Activated T-cell treated with anti-CD3 and anti-CD28 coated beads, Interleukin-2, amount 50 U/mL, for 4 hours (primary cell): ENCODE data around the gene LINC01488. TPM values are rescaled to one million over a fixed set of nuclear protein-coding genes. Genes with fewer than 3 reads are reported as not detected.

Experiments used
- ATAC-seq, 2 donors: fragments of 200-7000 bp; cut with Tn5 transposase; one replicate each; pipeline ENCODE4 v1.10.0; 2021
- DNase-seq: peaks from one replicate; pipeline ENCODE4 v3.0.0-alpha.2; 2020
- H3K27me3 Mint-ChIP-seq: one replicate; pipeline ENCODE4 v1.8.0; 2021; ENCODE audit warnings: low read depth, mixed read lengths
- H3K36me3 Mint-ChIP-seq: one replicate; pipeline ENCODE4 v1.8.0; 2022; ENCODE audit warnings: mixed read lengths; ENCODE audit not compliant: insufficient read depth
- H3K4me1 Mint-ChIP-seq: one replicate; pipeline ENCODE4 v1.8.0; 2021; ENCODE audit warnings: low read depth, mixed read lengths
- H3K4me3 Mint-ChIP-seq: one replicate; pipeline ENCODE4 v1.8.0; 2021; ENCODE audit warnings: mild to moderate bottlenecking, moderate library complexity, mixed read lengths
- H3K9me3 Mint-ChIP-seq: one replicate; pipeline ENCODE4 v1.8.0; 2021; ENCODE audit warnings: mixed read lengths
- total RNA-seq, 3 donors: library from RNA; stranded (reverse); gene quantifications; one replicate each; pipeline ENCODE4 v1.2.1, GENCODE V29; 2021

LINC01488 gene
- total RNA-seq, 3 donors from 2014 or later = not detected

- Mint-ChIP-seq H3K36me3 (no peaks in the 10 kb centered on the region), H3K27me3 (peaks cover 12% of the 10 kb centered on the region), H3K4me1 (peaks cover 4% of the 10 kb centered on the region), H3K9me3 (no peaks in the 10 kb centered on the region), H3K4me3 (no peak overlapping the region)
- ATAC-seq = no peak
- no peak for DNase-seq
Observed at GRCh38 chr11:69536406-69536805, 54.9 kb downstream of the LINC01488 start.

- Mint-ChIP-seq H3K9me3 (no peaks in the 10 kb centered on the region), H3K27me3 (peaks cover 12% of the 10 kb centered on the region)
- DNase-seq = no peak
Observed at GRCh38 chr11:69537126-69537525, 55.7 kb downstream of the LINC01488 start.

DNA sequence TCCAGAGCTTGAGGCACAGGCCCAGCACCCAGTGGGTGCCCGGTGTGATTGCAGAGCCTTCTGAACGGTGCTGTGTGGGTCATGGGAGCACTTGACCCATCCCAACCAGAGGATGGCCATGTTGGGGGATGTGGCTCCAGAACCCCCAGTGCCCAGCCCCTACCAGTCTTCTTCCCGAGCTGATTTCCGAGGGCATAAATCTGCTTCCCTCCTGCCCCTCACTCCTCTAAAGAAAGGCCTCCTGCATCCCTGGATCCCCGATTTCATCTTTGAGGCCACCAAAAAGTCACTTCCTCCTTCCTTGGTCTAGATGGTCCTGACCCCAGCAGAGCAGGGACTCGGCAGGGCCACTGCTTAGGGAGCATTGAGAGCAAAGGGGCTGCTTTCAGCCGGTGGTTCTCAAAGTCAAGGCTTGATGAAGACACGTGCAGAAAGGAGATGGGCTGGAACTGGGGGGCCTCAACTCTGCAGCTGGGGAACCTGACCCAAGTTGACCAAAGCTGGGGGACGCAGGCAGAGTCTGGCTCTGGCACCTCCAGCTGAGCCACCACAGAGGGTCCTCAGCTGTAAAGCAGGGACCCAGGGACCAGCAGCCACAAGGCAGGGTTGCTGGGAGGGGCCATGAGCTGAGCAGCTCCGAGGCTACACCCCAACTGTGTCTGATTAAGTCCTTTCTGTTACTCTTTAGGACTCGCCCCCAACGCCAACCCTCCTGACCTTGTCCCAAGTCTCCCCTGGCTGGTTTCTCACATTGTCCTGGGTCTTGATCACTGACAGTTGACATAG is 56.6 kb downstream of the LINC01488 start:
- no peak for ATAC-seq
- H3K36me3 Mint-ChIP-seq = no peaks in the 10 kb centered on the region
- no peak for DNase-seq
- no peaks in the 10 kb centered on the region for H3K9me3 Mint-ChIP-seq
- H3K4me1 Mint-ChIP-seq = peaks cover 4% of the 10 kb centered on the region
- no peak overlapping the region for H3K4me3 Mint-ChIP-seq
- H3K27me3 Mint-ChIP-seq = peaks cover 18% of the 10 kb centered on the region

More at GRCh38 chr11:69537126-69537525, 55.7 kb downstream of the LINC01488 start:
- peaks cover 4% of the 10 kb centered on the region for H3K4me1 Mint-ChIP-seq
- H3K36me3 Mint-ChIP-seq = no peaks in the 10 kb centered on the region
- no peak overlapping the region for H3K4me3 Mint-ChIP-seq
- ATAC-seq = no peak

GRCh38 chr11:69538854-69539253 is 57.4 kb downstream of the LINC01488 start:
- ATAC-seq (no peak), DNase-seq (no peak)
- peaks cover 21% of the 10 kb centered on the region for H3K27me3 Mint-ChIP-seq
- H3K4me1 Mint-ChIP-seq = peaks cover 4% of the 10 kb centered on the region
- no peak overlapping the region for H3K4me3 Mint-ChIP-seq
- no peaks in the 10 kb centered on the region for H3K9me3 Mint-ChIP-seq
- no peaks in the 10 kb centered on the region for H3K36me3 Mint-ChIP-seq

GRCh38 chr11:69539416-69540117 is 58.1 kb downstream of the LINC01488 start:
- peaks cover 7% of the 10 kb centered on the region for H3K4me1 Mint-ChIP-seq
- peaks cover 28% of the 10 kb centered on the region for H3K27me3 Mint-ChIP-seq
- no peak overlapping the region for H3K4me3 Mint-ChIP-seq

DNA sequence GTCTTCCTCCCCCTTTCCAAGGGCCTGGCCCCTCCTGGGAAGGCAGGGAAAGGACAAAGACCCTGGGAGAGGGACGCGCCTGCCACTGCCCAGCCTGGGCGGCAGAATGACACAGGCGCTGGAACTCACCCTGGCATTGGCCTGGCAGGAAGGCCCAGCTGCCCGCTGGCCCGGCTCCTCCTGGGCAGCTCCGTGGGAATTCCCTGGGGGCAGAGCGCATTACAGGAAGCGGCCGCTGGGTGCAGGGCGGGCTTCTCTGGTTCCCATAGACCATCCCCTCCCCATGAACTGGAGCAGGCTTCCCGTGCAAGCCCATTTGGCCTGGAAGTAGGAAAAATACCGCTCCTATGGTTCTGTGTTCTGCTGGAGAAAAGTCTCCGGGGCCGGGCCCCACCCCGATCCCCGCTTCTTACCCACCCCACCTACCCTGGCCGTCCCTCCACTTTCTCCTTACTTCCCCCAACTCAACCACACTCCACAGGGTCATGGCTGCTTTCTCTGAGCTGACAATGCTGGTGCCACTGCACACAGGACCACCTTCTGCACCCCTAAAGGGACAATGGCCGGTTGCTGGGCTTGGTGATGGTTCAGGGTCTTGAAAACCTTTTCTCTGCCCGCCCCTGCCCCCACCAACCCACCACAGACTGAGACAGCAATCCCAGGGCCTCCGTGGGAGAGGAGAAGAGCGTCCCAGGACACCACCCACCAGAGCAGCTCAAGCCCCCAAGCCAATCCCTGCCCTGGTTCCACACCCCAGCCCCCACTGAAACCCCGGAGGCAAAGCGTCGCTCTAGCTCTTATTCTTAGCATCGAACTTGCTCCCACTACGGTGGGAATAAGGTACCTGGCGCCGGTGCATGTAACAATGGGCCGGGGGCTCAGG is 58.9 kb downstream of the LINC01488 start:
- H3K9me3 Mint-ChIP-seq = no peaks in the 10 kb centered on the region
- H3K4me1 Mint-ChIP-seq = peaks cover 7% of the 10 kb centered on the region
- ATAC-seq = no peak
- no peak for DNase-seq
- H3K36me3 Mint-ChIP-seq = no peaks in the 10 kb centered on the region
- no peak overlapping the region for H3K4me3 Mint-ChIP-seq
- H3K27me3 Mint-ChIP-seq = peaks cover 31% of the 10 kb centered on the region

More at GRCh38 chr11:69539416-69540117, 58.1 kb downstream of the LINC01488 start:
- Mint-ChIP-seq H3K36me3 (no peaks in the 10 kb centered on the region), H3K9me3 (no peaks in the 10 kb centered on the region)
- DNase-seq (no peak), ATAC-seq (no peak)

DNA sequence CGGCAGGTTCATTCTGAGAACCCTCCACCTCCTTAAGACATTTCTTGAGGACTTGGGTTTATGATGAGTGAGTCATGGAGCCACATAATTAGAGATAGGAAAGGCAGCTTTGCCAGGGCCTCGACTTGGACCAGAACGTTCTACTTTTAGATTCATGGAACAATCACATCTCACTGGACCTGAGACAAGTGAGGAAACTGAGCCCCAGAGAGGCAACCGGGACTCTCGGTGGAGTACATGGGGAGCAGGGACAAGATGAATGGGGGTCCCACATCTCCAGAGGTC is 59.5 kb downstream of the LINC01488 start:
- DNase-seq (no peak), ATAC-seq (no peak)
- peaks cover 8% of the 10 kb centered on the region for H3K4me1 Mint-ChIP-seq
- no peaks in the 10 kb centered on the region for H3K36me3 Mint-ChIP-seq
- H3K27me3 Mint-ChIP-seq = peaks cover 34% of the 10 kb centered on the region
- H3K9me3 Mint-ChIP-seq = no peaks in the 10 kb centered on the region
- H3K4me3 Mint-ChIP-seq = no peak overlapping the region

GRCh38 chr11:69541501-69542313 is 60.2 kb downstream of the LINC01488 start:
- Mint-ChIP-seq H3K4me1 (peaks cover 16% of the 10 kb centered on the region), H3K36me3 (no peaks in the 10 kb centered on the region), H3K4me3 (no peak overlapping the region), H3K9me3 (no peaks in the 10 kb centered on the region), H3K27me3 (peaks cover 37% of the 10 kb centered on the region)
- DNase-seq = no peak
- ATAC-seq = no peak

- no peak overlapping the region for H3K4me3 Mint-ChIP-seq
- peaks cover 24% of the 10 kb centered on the region for H3K4me1 Mint-ChIP-seq
- peaks cover 36% of the 10 kb centered on the region for H3K27me3 Mint-ChIP-seq
- no peak for DNase-seq
- ATAC-seq = no peak
- H3K36me3 Mint-ChIP-seq = no peaks in the 10 kb centered on the region
- H3K9me3 Mint-ChIP-seq = no peaks in the 10 kb centered on the region
Observed at GRCh38 chr11:69542314-69543168, 61.1 kb downstream of the LINC01488 start.

Other genes with a start within 250 kb of the LINC01488 start
- under 1 TPM in 2 of 3 donors, not detected in 1; 0.10 to 0.50 TPM for gene MYEOV, start 187.5 kb upstream of the LINC01488 start, total RNA-seq
- 10 to 100 TPM; 26.1 to 31.9 (median 28.1) TPM for gene CCND1, start 159.5 kb downstream of the LINC01488 start, total RNA-seq
- gene LTO1, start 193.7 kb downstream of the LINC01488 start, total RNA-seq = 10 to 100 TPM; 22.2 to 24.5 (median 22.8) TPM
- not detected for gene FGF19, start 222.4 kb downstream of the LINC01488 start, total RNA-seq